Naive thymus-derived CD8-positive, alpha-beta T cell (primary cell): Measurements from ENCODE around the gene SEPTIN5. TPM values are rescaled to one million over a fixed set of nuclear protein-coding genes. Genes with fewer than 3 reads are reported as not detected.

ENCODE experiments used
- ATAC-seq, 2 donors: fragments of 150-1000 bp; cut with Tn5 transposase in 1 of 2; sonication (Bioruptor Pico), chemical (Tn5 transposase) in 1 of 2; 1 replicate in 1 of 2; 2 replicates in 1 of 2; pipeline ENCODE4 v1.10.0; 2021; ENCODE audit warnings: mild to moderate bottlenecking in 2 of 2, moderate library complexity in 2 of 2
- POLR2A ChIA-PET: fragments of 350-600 bp; sonication (Branson Sonifier 250); formaldehyde crosslinking; loops from one replicate; lab custom pipeline; 2021; ENCODE audit warnings: antibody characterized with exemption; lab: Charles Lee
- DNase-seq, 10 donors: peaks; one replicate each; pipeline versions ENCODE4 v3.0.0 to v3.0.0-alpha.2; 2020 to 2022
- H3K27ac Mint-ChIP-seq, 10 donors: one replicate each; pipeline ENCODE4 v1.8.0; 2020 to 2022; ENCODE audit warnings: mild to moderate bottlenecking in 10 of 10, mixed read lengths in 10 of 10, moderate library complexity in 4 of 10, inconsistent platforms in 1 of 10
- H3K27me3 Mint-ChIP-seq, 5 donors: one replicate each; pipeline ENCODE4 v1.8.0; 2021 to 2022; ENCODE audit warnings: mixed read lengths in 5 of 5
- H3K36me3 Mint-ChIP-seq, 3 donors: one replicate each; pipeline ENCODE4 v1.8.0; 2020 to 2022; ENCODE audit warnings: mixed read lengths in 3 of 3, mild to moderate bottlenecking in 2 of 3, inconsistent platforms in 1 of 3
- H3K4me1 Mint-ChIP-seq, 4 donors: one replicate each; pipeline ENCODE4 v1.8.0; 2021 to 2022; ENCODE audit warnings: mixed read lengths in 4 of 4
- H3K4me3 Mint-ChIP-seq, 10 donors: one replicate each; pipeline ENCODE4 v1.8.0; 2020 to 2022; ENCODE audit warnings: mild to moderate bottlenecking in 10 of 10, mixed read lengths in 10 of 10, moderate library complexity in 6 of 10, inconsistent platforms in 1 of 10
- H3K9me3 Mint-ChIP-seq, 9 donors: one replicate each; pipeline ENCODE4 v1.8.0; 2020 to 2022; ENCODE audit warnings: mixed read lengths in 9 of 9, mild to moderate bottlenecking in 3 of 9, inconsistent platforms in 1 of 9, moderate library complexity in 1 of 9
- polyA plus RNA-seq, 3 donors: library from polyadenylated mRNA; unstranded; fragments of 300-500 nt; fragmentation: Illumina TruSeq; gene quantifications; one replicate each; pipeline ENCODE4 v1.2.3, GENCODE V29; 2021
- total RNA-seq, 8 experiments: library from RNA in 2 of 8; stranded (reverse) in 2 of 8; gene quantifications; one replicate each; pipeline ENCODE4 v1.2.3 and lab custom pipeline; 2021 to 2026

SEPTIN5 gene
- total and polyA plus RNA-seq, 5 experiments from 2014 or later = 0.32 to 1.5 (median 0.55) TPM; not detected in 2

DNA sequence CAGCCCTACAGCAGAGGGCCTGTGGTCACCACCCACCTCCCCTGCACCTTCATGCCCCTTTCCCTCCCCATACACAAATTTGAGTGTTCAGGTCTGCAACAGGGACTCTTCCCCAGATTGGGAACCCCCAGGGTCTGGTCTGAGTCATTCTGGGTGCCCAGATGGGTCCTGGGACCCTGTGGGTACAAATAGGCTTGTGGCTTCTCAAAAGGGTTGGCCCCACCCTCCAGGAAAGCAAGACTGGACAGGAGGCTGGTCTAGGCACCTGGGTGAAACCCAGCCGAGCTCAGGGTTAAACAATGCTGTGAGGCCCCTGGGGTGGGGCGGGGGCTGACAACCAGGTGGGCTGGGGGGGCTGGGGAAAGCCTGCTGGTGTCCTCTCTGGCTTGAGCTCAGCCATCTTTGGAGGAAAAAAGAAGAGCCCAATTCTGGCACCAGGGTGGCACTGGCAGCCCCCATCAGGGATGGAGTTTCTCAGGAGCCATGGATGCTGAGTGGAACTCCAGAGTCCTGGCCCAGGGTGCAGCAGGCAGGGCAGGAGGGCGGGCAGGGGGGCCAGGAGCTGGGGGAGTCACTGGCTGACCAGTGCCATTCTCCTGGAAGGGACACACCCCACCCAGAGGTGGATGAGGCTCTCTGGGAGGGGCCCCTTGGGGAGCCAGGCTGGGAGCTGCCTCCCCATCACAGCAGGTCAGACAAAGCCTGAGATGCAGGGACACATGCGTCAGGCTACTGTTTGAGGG lies 1.1 kb downstream of the SEPTIN5 start:
- Mint-ChIP-seq H3K36me3 (no peaks in the 10 kb centered on the region), H3K4me3 (peak overlapping the region in 9 of 10 donors; percentile 52 to 75 (median 62)), H3K27ac (no peak overlapping the region), H3K9me3 (no peaks in the 10 kb centered on the region), H3K4me1 (peaks cover 6 to 15% (median 8%) of the 10 kb centered on the region in 4 donors), H3K27me3 (peaks cover 1 to 30% (median 16%) of the 10 kb centered on the region in 5 donors)
- no peak for ATAC-seq
- DNase-seq = peak in 1 of 10 donors; percentile 60
- POLR2A ChIA-PET = interaction anchor here (0.5 kb wide), 1 partner anchor 1876 kb away, joined by 6 read pairs; no protein-coding TSS in a partner anchor

DNA sequence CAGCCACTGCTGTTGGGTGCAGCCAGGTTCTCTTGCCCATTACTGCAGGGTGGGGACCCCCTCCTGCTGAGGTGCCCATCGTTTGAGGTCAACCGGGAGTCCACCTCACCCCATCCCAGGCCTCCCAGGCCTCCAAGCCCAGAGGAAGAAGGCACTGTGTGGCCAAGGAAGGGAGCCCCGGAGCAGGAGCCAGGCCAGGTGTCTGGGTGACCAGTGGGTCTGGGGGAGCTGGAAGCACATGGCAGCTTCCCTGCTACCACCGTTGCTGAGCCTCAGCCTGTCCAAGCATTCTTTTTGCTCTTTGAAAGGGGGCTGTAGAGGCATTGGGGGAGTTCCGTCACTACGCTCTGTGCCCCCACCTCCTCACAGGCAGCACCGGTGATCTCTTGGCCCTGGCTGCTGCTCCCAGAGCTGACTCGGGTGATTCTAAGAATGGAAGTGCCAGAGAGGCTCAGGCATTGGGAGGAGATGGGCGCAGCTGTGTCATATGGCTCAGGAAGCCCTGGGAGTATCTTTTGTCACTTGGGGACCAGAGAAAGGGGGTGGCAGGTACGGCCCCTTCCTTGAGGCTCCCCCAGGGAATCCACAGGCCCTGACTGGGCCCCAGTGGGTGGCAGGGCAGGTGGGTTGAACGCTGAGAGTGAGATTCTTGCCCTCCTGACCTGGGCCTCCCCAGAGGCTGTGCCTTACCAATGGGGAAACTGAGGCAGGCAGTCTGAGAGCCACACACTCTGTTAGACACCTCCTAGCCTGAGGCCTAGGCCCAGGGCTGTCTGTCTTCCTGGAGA lies 1.9 kb downstream of the SEPTIN5 start:
- H3K4me1 Mint-ChIP-seq = peaks cover 6 to 19% (median 12%) of the 10 kb centered on the region in 4 donors
- H3K27ac Mint-ChIP-seq = no peak overlapping the region
- ATAC-seq = no peak
- H3K4me3 Mint-ChIP-seq = peak overlapping the region in 6 of 10 donors; percentile 25 to 68 (median 44)
- peaks cover 1 to 38% (median 24%) of the 10 kb centered on the region in 5 donors for H3K27me3 Mint-ChIP-seq
- POLR2A ChIA-PET = no interaction called here
- H3K9me3 Mint-ChIP-seq = no peaks in the 10 kb centered on the region
- peaks cover 0 to 3% (median 0%) of the 10 kb centered on the region in 3 donors for H3K36me3 Mint-ChIP-seq
- DNase-seq = peak in 1 of 10 donors; percentile 60

DNA sequence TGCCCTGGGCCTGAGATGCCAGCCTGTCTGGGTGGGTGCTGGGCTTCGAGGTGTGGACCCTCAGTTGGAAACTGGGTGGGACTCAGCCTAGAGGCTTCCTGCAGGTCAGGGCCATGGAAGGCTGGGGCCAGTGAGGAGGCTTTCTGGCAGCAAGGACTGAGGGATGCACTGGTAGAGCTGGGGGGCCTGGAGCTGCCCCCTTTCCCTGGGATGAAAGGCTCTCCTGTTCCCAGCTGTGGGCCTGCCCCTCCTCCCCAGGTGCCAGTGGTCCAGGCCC lies 2.5 kb downstream of the SEPTIN5 start:
- DNase-seq (no peak), ATAC-seq (no peak)
- POLR2A ChIA-PET = no interaction called here
- Mint-ChIP-seq H3K4me3 (peak overlapping the region in 4 of 10 donors; percentile 23 to 68 (median 39)), H3K36me3 (peaks cover 0 to 3% (median 0%) of the 10 kb centered on the region in 3 donors), H3K9me3 (no peaks in the 10 kb centered on the region), H3K27ac (no peak overlapping the region), H3K27me3 (peaks cover 1 to 44% (median 24%) of the 10 kb centered on the region in 5 donors), H3K4me1 (peaks cover 6 to 21% (median 12%) of the 10 kb centered on the region in 4 donors)

DNA sequence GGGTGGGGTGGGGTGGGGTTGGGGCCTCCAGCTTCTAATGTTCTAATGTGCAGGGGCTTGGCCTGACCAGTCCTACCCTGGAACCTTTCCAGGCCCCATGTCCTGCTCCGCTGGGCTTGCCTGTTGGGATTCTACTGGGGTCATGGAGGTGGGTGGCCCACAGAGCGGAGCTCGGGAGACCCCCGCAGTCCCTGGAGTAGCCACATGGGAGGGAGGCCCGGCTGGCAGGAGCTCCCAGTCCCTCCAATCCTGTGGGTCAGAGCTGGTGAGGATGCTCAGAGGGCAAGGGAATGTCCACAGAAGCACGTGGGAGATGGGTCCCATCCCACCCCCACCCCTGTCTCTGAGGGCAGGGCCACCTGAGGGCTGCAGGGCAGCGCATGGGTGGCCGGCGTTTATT lies 2.9 kb downstream of the SEPTIN5 start:
- Mint-ChIP-seq H3K4me3 (peak overlapping the region in 6 of 10 donors; percentile 65 to 81 (median 74)), H3K9me3 (no peaks in the 10 kb centered on the region), H3K4me1 (peaks cover 6 to 21% (median 12%) of the 10 kb centered on the region in 4 donors), H3K27ac (no peak overlapping the region), H3K27me3 (peaks cover 1 to 45% (median 24%) of the 10 kb centered on the region in 5 donors), H3K36me3 (peaks cover 0 to 3% (median 0%) of the 10 kb centered on the region in 3 donors)
- ATAC-seq = no peak
- POLR2A ChIA-PET = no interaction called here
- peak in 1 of 10 donors; percentile 58 for DNase-seq

DNA sequence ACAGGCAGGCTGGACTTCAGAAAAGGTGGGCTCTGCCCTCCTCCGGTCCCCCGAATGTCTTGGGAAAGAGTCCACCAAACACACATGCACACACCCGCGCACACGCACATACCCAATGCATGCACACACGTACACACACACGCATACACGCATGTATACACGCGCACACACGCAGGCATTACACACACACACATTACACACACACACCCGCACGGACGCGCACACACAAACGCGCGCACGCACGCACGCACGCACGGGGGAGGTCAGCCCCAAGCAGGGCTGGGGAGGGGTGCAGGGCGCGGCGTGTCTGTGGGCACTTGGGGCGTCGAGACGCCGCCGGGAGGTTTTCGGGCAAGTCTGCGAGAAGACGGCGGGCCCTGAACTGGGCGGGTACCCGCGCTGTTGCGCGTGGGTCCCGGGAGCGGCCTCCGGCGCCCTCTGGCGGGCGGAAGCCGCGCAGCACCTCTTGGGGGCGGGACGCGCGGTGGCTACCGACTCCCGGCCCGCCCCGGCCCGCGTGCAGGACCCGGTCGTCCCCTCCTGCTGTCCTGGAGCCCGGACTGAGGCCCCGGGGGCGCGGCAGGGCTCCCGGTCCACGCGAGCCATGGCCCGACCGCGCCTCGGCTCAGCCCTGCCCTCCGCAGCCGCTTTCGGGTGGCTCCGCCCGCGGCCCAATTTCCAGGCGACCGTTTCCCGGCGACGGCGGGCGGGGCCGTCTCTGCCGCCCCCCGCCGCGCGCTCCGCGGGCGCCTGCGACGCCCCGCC lies 3.6 kb downstream of the SEPTIN5 start:
- POLR2A ChIA-PET = no interaction called here
- Mint-ChIP-seq H3K36me3 (peaks cover 0 to 3% (median 0%) of the 10 kb centered on the region in 3 donors), H3K4me1 (peaks cover 6 to 23% (median 12%) of the 10 kb centered on the region in 4 donors), H3K27me3 (peaks cover 1 to 51% (median 24%) of the 10 kb centered on the region in 5 donors), H3K4me3 (peak overlapping the region; percentile 65 to 85 (median 79)), H3K27ac (peak overlapping the region in 2 of 10 donors; percentile 15 to 39), H3K9me3 (no peaks in the 10 kb centered on the region)
- ATAC-seq (peak; percentile 91 to 93), DNase-seq (peak; percentile 68 to 87 (median 84))

DNA sequence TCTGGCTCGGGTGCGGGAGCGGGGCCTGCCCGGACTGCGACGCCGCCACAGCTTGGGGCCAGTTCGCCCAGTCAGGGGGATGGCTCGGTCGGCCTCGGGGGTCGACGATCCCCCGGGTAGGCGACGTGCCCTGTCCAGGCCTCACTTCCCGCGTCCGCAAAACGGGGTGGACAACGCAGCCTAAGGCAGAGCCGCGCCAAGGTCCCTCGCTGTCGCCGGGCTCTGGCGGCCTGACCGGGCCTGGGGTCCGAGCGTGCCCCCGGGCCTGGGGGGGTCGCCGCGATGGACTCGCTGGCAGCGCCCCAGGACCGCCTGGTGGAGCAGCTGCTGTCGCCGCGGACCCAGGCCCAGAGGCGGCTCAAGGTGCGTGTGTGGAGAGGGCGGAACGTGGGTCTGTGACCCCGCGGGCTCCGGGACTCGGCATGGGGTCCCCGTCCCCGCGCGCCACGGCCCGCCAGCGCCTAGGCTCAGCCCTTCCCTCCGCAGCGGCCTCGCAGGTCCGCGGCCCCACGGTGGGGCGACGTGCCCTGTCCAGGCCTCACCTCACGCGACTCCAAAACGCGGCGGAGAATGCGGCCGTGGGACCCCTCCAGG lies 4.2 kb downstream of the SEPTIN5 start:
- Mint-ChIP-seq H3K4me1 (peaks cover 7 to 30% (median 14%) of the 10 kb centered on the region in 4 donors), H3K9me3 (no peaks in the 10 kb centered on the region), H3K27ac (no peak overlapping the region), H3K4me3 (peak overlapping the region in 1 of 10 donors; percentile 75), H3K36me3 (peaks cover 0 to 3% (median 0%) of the 10 kb centered on the region in 3 donors), H3K27me3 (peaks cover 1 to 51% (median 24%) of the 10 kb centered on the region in 5 donors)
- peak in 1 of 2 donors; percentile 18 for ATAC-seq
- peak in 1 of 10 donors; percentile 63 for DNase-seq
- POLR2A ChIA-PET = no interaction called here

DNA sequence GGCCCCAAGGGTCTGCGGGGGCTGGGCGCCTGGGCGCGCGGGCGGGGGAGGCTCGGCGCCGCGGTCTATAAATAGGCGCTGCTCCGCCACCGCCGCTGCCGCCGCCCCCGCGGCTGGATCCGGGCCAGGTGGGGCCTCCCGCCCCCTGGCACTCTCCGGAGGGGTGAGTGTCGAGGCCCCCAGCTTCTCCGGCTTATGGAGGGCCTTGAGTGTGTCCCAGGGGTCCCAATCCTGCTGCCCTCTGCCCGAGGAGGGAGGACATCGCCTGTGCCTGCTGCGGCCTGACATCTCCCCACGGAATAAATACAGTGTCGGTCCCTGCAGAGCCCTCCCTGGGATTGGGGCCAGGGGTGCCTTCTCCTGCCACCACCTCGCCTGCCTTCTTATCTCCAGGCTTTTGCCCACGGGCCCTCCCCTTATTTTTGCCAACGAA lies 4.8 kb downstream of the SEPTIN5 start:
- POLR2A ChIA-PET = interaction anchor here (0.6 kb wide), 1 partner anchor 1208 kb away, joined by 6 read pairs; no protein-coding TSS in a partner anchor
- peaks cover 7 to 32% (median 14%) of the 10 kb centered on the region in 4 donors for H3K4me1 Mint-ChIP-seq
- peak in 4 of 10 donors; percentile 18 to 65 (median 30) for DNase-seq
- H3K4me3 Mint-ChIP-seq = peak overlapping the region; percentile 60 to 83 (median 74)
- H3K36me3 Mint-ChIP-seq = peaks cover 0 to 3% (median 0%) of the 10 kb centered on the region in 3 donors
- peak in 1 of 2 donors; percentile 8 for ATAC-seq
- peaks cover 0 to 49% (median 22%) of the 10 kb centered on the region in 5 donors for H3K27me3 Mint-ChIP-seq
- H3K9me3 Mint-ChIP-seq = no peaks in the 10 kb centered on the region
- H3K27ac Mint-ChIP-seq = peak overlapping the region in 4 of 10 donors; percentile 20 to 74 (median 58)

DNA sequence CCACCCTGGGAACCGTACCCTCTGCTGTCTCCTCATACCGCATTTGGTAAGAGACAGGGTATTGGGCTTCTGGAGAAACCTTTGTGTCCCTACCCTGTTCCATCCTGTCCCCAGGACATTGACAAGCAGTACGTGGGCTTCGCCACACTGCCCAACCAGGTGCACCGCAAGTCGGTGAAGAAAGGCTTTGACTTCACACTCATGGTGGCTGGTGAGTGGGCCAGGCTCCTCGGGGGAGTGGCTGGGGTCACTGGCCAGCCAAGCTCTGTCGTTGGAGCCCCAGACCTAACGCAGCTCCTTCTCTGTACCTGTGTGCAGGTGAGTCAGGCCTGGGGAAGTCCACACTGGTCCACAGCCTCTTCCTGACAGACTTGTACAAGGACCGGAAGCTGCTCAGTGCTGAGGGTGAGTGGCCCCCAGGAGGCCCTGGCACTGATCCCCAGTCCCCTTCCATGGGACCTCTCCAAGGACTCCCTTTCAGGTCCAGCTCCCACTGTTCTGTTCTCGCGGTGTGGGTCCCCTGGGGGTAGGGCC lies 5.3 kb downstream of the SEPTIN5 start:
- H3K27me3 Mint-ChIP-seq = peaks cover 2 to 51% (median 23%) of the 10 kb centered on the region in 5 donors
- peaks cover 0 to 3% (median 0%) of the 10 kb centered on the region in 3 donors for H3K36me3 Mint-ChIP-seq
- H3K4me3 Mint-ChIP-seq = peak overlapping the region; percentile 60 to 83 (median 74)
- ATAC-seq (no peak), DNase-seq (peak in 1 of 10 donors; percentile 52)
- H3K27ac Mint-ChIP-seq = peak overlapping the region in 4 of 10 donors; percentile 20 to 74 (median 58)
- peaks cover 7 to 32% (median 16%) of the 10 kb centered on the region in 4 donors for H3K4me1 Mint-ChIP-seq
- POLR2A ChIA-PET = interaction anchor here (0.6 kb wide), 1 partner anchor 1208 kb away, joined by 6 read pairs; no protein-coding TSS in a partner anchor
- H3K9me3 Mint-ChIP-seq = no peaks in the 10 kb centered on the region

DNA sequence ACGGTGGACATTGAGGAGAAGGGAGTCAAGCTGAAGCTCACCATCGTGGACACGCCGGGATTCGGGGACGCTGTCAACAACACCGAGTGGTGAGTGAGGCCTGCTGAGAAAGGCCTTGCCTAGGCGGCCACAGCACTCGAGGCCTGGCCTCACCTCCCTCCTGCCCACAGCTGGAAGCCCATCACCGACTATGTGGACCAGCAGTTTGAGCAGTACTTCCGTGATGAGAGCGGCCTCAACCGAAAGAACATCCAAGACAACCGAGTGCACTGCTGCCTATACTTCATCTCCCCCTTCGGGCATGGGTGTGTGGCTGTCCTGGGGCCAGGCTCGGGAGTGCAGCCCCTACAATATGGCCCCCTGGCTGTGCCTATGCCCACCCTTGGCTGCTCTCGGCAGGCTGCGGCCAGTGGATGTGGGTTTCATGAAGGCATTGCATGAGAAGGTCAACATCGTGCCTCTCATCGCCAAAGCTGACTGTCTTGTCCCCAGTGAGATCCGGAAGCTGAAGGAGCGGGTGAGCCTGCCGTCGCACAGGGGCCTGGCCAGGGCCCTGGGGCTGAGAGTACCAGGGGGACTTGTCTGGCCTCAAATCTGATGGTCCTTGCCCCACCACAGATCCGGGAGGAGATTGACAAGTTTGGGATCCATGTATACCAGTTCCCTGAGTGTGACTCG lies 6.0 kb downstream of the SEPTIN5 start:
- ATAC-seq = no peak
- peak in 1 of 10 donors; percentile 60 for DNase-seq
- POLR2A ChIA-PET = no interaction called here
- Mint-ChIP-seq H3K27me3 (peaks cover 5 to 56% (median 26%) of the 10 kb centered on the region in 5 donors), H3K27ac (peak overlapping the region in 1 of 10 donors; percentile 22), H3K4me3 (peak overlapping the region in 8 of 10 donors; percentile 19 to 72 (median 52)), H3K4me1 (peaks cover 9 to 32% (median 18%) of the 10 kb centered on the region in 4 donors), H3K9me3 (no peaks in the 10 kb centered on the region), H3K36me3 (peaks cover 0 to 3% (median 0%) of the 10 kb centered on the region in 3 donors)

DNA sequence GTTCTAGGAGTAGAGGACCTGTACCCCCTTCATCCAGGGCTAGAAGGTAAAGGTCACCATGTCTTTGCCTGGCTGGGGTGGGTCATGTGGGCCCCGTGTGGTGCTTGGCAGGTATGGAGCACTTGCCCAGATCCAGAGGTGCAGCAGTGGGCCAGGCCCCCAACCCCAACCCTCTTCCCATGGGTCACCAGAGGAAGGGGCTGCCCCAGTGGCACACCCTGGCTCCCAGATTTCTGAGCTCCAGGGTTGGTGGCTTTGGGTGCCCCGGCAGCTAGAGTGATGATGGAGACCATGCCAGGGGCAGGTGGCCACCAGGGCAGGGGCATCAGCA lies 6.7 kb downstream of the SEPTIN5 start:
- ATAC-seq (no peak), DNase-seq (no peak)
- peaks cover 11 to 32% (median 18%) of the 10 kb centered on the region in 4 donors for H3K4me1 Mint-ChIP-seq
- H3K36me3 Mint-ChIP-seq = peaks cover 0 to 3% (median 0%) of the 10 kb centered on the region in 3 donors
- peak overlapping the region in 1 of 10 donors; percentile 22 for H3K27ac Mint-ChIP-seq
- no peaks in the 10 kb centered on the region for H3K9me3 Mint-ChIP-seq
- POLR2A ChIA-PET = no interaction called here
- H3K4me3 Mint-ChIP-seq = peak overlapping the region in 7 of 10 donors; percentile 11 to 72 (median 33)
- peaks cover 5 to 60% (median 28%) of the 10 kb centered on the region in 5 donors for H3K27me3 Mint-ChIP-seq
